Measurements from ENCODE around the gene BRMS1L. TPM values are rescaled to one million over a fixed set of nuclear protein-coding genes. Genes with fewer than 3 reads are reported as not detected.
"Not testable (repeated sequence)": the region's sequence is repeated elsewhere in the genome, so short reads cannot be mapped to it uniquely, and the experiment has no call there.

Gene BRMS1L
- total and polyA plus RNA-seq, 9 of the 15 experiments (the other 6 are each of a cell fraction or from before 2014, with no cell fraction given): 1.2 to 4.7 (median 3.3) TPM

DNA sequence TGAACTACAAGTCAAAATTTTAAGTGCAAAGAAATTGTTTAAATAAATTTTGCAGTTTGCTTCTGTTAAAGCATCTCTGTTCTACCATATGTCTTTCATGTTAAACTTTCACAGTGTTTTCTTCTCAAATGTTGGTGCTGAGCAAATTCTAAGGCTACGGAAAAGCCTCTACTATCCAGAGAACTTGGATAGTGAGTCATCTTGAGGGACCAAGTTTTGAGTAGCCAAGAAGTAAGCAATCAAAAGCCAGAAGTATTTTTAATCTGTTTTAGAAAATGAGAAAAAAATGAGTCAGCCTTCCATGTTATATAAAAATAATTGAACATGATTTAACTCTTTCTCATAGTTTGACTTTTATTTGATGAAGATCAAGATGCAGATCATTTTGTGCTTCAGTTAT, 3.3 kb downstream of the BRMS1L start (continued):
- TF ChIP-seq NFYB (IDR thresholded peaks at IDR 0.05; ENCODE audit: extremely low read depth, insufficient read length): no peak
- TF ChIP-seq, protein P1, sequence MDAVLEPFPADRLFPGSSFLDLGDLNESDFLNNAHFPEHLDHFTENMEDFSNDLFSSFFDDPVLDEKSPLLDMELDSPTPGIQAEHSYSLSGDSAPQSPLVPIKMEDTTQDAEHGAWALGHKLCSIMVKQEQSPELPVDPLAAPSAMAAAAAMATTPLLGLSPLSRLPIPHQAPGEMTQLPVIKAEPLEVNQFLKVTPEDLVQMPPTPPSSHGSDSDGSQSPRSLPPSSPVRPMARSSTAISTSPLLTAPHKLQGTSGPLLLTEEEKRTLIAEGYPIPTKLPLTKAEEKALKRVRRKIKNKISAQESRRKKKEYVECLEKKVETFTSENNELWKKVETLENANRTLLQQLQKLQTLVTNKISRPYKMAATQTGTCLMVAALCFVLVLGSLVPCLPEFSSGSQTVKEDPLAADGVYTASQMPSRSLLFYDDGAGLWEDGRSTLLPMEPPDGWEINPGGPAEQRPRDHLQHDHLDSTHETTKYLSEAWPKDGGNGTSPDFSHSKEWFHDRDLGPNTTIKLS (IDR thresholded peaks at IDR 0.05; ENCODE audit: borderline replicate concordance, low read depth): no peak
- no peak for TF ChIP-seq KAT7 (CRISPR knock-in tag; IDR thresholded peaks at IDR 0.05; ENCODE audit: borderline replicate concordance)
- no peak for TF ChIP-seq CBFB (CRISPR knock-in tag; IDR thresholded peaks at IDR 0.05)
- TF ChIP-seq MLLT1 (IDR thresholded peaks at IDR 0.05): no peak

- BruUV-seq (replicated peaks): no TSS peak
- DNase-seq (ENCODE audit: extremely low read depth in 1 of 4, low spot score in 3 of 4) (no peak), FAIRE-seq (no peak), ATAC-seq (no peak)
- Histone ChIP-seq H3K4me2 (ENCODE audit: insufficient read depth, low read length) (no peak overlapping the region), H3K9me1 (ENCODE audit: control insufficient read depth, insufficient read depth, low read length) (no peaks in the 10 kb centered on the region), H4K20me1 (replicated peaks; ENCODE audit: control insufficient read depth, insufficient read depth, low read length) (no peaks in the 10 kb centered on the region), H3K9me3 (replicated peaks; ENCODE audit: control insufficient read depth, insufficient read depth, low read depth, low read length) (no peaks in the 10 kb centered on the region), H3K79me2 (ENCODE audit: control insufficient read depth, insufficient read depth, low read length) (no peaks in the 10 kb centered on the region), H3K4me1 (replicated peaks in 1 of 2; ENCODE audit: control insufficient read depth in 2 of 2, insufficient read depth in 2 of 2, low read length in 2 of 2) (no peaks in the 10 kb centered on the region), H3K9ac (ENCODE audit: insufficient read depth in 1 of 2, low read depth in 2 of 2, low read length in 2 of 2) (no peak overlapping the region), H3K36me3 (ENCODE audit: control insufficient read depth, insufficient read depth, low read length) (peaks cover 19% of the 10 kb centered on the region; the same call in 1 of the 3 replicates), H3K27ac (ENCODE audit: extremely low read depth, low read depth, low read length) (no peak overlapping the region), H3K27me3 (ENCODE audit: control insufficient read depth in 2 of 2, insufficient read depth in 2 of 2, low read length in 2 of 2) (no peaks in the 10 kb centered on the region), H2AFZ (ENCODE audit: low read depth, low read length) (no peak overlapping the region), H3K4me3 (no peak overlapping the region)
- in situ Hi-C loops (cut with MboI) (loop anchor here (25.0 kb wide), 1 partner anchor 1327 kb away; the partner anchor contains the start of gene SLC25A21), intact Hi-C loops (cut with micrococcal nuclease) (no loop called here)
- 54% methylated on average over 4 of the region's 5 CpGs for WGBS (ENCODE audit: insufficient coverage, low coverage, missing lambda C conversion rate)
- CTCF ChIA-PET (ENCODE audit: low intra/inter-chr PET ratio): no interaction called here
- TF ChIP-seq ZNF316 (IDR thresholded peaks at IDR 0.05): peak; percentile 3; the same call in 1 of the 2 replicates
- no peak for TF ChIP-seq PKNOX1 (IDR thresholded peaks at IDR 0.05)
- no peak for TF ChIP-seq MEIS2 (IDR thresholded peaks at IDR 0.05; ENCODE audit: partially characterized antibody)
- POLR2A ChIA-PET: interaction anchor here (0.5 to 1.1 kb wide), 5 partner anchors 9 to 29 kb away, joined by 4 to 8 read pairs (median 4); partner anchors contain the start of gene BRMS1L
These were observed 9.3 kb downstream of the BRMS1L start for GRCh38 chr14:35835208-35835982.

DNA sequence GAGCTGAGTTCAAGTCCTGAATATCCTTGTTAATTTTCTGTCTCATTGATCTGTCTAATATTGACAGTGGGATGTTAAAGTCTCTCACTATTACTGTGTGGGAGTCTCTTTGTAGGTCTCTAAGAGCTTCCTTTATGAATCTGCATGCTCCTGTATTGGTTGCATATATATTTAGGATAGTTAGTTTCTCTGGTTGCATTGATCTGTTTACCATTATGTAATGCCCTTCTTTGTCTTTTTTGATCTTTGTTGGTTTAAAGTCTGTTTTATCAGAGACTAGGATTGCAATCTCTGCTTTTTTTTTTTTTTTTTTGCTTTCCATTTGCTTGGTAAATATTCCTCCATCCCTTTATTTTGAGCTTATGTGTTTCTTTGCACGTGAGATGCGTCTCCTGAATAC, 15.6 kb downstream of the BRMS1L start:
- ATAC-seq; H2AFZ ChIP-seq (ENCODE audit: low read depth, low read length); H3K27ac ChIP-seq (ENCODE audit: extremely low read depth, low read depth, low read length); POLR2A ChIA-PET; H3K4me1 ChIP-seq (replicated peaks in 1 of 2; ENCODE audit: control insufficient read depth in 2 of 2, insufficient read depth in 2 of 2, low read length in 2 of 2); intact Hi-C loops (cut with micrococcal nuclease); BruUV-seq (replicated peaks); FAIRE-seq; H3K9me3 ChIP-seq (replicated peaks; ENCODE audit: control insufficient read depth, insufficient read depth, low read depth, low read length); H3K79me2 ChIP-seq (ENCODE audit: control insufficient read depth, insufficient read depth, low read length); DNase-seq (ENCODE audit: extremely low read depth in 1 of 4, low spot score in 3 of 4); H3K9ac ChIP-seq (ENCODE audit: insufficient read depth in 1 of 2, low read depth in 2 of 2, low read length in 2 of 2); H3K4me3 ChIP-seq; H3K9me1 ChIP-seq (ENCODE audit: control insufficient read depth, insufficient read depth, low read length); CTCF ChIA-PET (ENCODE audit: low intra/inter-chr PET ratio); H4K20me1 ChIP-seq (replicated peaks; ENCODE audit: control insufficient read depth, insufficient read depth, low read length); H3K27me3 ChIP-seq (ENCODE audit: control insufficient read depth in 2 of 2, insufficient read depth in 2 of 2, low read length in 2 of 2); H3K36me3 ChIP-seq (ENCODE audit: control insufficient read depth, insufficient read depth, low read length); H3K4me2 ChIP-seq (ENCODE audit: insufficient read depth, low read length): not testable (repeated sequence)
- in situ Hi-C loops (cut with MboI): loop anchor here (25.0 kb wide), 1 partner anchor 1321 kb away; the partner anchor contains the start of gene SLC25A21
- 95% methylated on average over 2 of the region's 2 CpGs for WGBS (ENCODE audit: insufficient coverage, low coverage, missing lambda C conversion rate)

Data from K562 (cell line).